Naive thymus-derived CD4-positive, alpha-beta T cell (primary cell): Measurements from ENCODE around the gene TMEM40. TPM values are rescaled to one million over a fixed set of nuclear protein-coding genes. Genes with fewer than 3 reads are reported as not detected.
"Not testable (repeated sequence)": the region's sequence is repeated elsewhere in the genome, so short reads cannot be mapped to it uniquely, and the experiment has no call there.

Experiments
- ATAC-seq: fragments of 150-1000 bp; cut with Tn5 transposase; 2 replicates; pipeline ENCODE4 v1.10.0; 2021; ENCODE audit warnings: mild to moderate bottlenecking, moderate library complexity
- CTCF ChIA-PET: fragments of 350-600 bp; sonication (Branson Sonifier 250); formaldehyde crosslinking; loops from one replicate; lab custom pipeline; 2021; ENCODE audit warnings: antibody characterized with exemption; lab: Charles Lee
- POLR2A ChIA-PET: fragments of 350-600 bp; sonication (Branson Sonifier 250); formaldehyde crosslinking; loops from one replicate; lab custom pipeline; 2021; ENCODE audit warnings: antibody characterized with exemption, inconsistent platforms; lab: Charles Lee
- DNase-seq, 9 donors: peaks; one replicate each; pipeline versions ENCODE4 v3.0.0 to v3.0.0-alpha.2; 2020 to 2022; ENCODE audit warnings: mixed read lengths in 1 of 9
- H3K27ac ChIP-seq: one replicate; pipeline ENCODE4 v1.7.0; 2013; ENCODE audit warnings: mild to moderate bottlenecking, low read depth, low read length, moderate library complexity
- H3K27me3 ChIP-seq, 2 donors: one replicate each; pipeline ENCODE4 v1.7.0; 2013; ENCODE audit warnings: low read length in 2 of 2, mild to moderate bottlenecking in 2 of 2, moderate library complexity in 2 of 2; ENCODE audit not compliant: control insufficient read depth in 2 of 2, insufficient read depth in 2 of 2
- H3K36me3 ChIP-seq, 3 experiments: 1 replicate in 2 of 3; 2 replicates in 1 of 3; pipeline ENCODE4 v1.7.0; 2013; ENCODE audit warnings: low read length in 3 of 3, mild to moderate bottlenecking in 3 of 3, moderate library complexity in 1 of 3; ENCODE audit not compliant: insufficient read depth in 3 of 3, control insufficient read depth in 2 of 3
- H3K4me1 ChIP-seq, 2 donors: one replicate each; pipeline ENCODE4 v1.7.0; 2013; ENCODE audit warnings: low read length in 2 of 2, mild to moderate bottlenecking in 2 of 2, moderate library complexity in 1 of 2; ENCODE audit not compliant: control insufficient read depth in 2 of 2, insufficient read depth in 2 of 2
- H3K4me3 ChIP-seq: 2 replicates; pipeline ENCODE4 v1.7.0; 2013; ENCODE audit warnings: mild to moderate bottlenecking, low read length
- H3K9me3 ChIP-seq, 3 experiments: 1 replicate in 2 of 3; 2 replicates in 1 of 3; pipeline ENCODE4 v1.7.0; 2013; ENCODE audit warnings: low read length in 3 of 3; ENCODE audit not compliant: control insufficient read depth in 2 of 3
- H3K27ac Mint-ChIP-seq, 9 donors: one replicate each; pipeline ENCODE4 v1.8.0; 2020 to 2022; ENCODE audit warnings: mixed read lengths in 9 of 9, mild to moderate bottlenecking in 8 of 9, moderate library complexity in 5 of 9, inconsistent platforms in 2 of 9
- H3K27me3 Mint-ChIP-seq, 5 donors: one replicate each; pipeline ENCODE4 v1.8.0; 2021 to 2022; ENCODE audit warnings: mixed read lengths in 5 of 5, mild to moderate bottlenecking in 1 of 5
- H3K36me3 Mint-ChIP-seq, 5 donors: one replicate each; pipeline ENCODE4 v1.8.0; 2020 to 2022; ENCODE audit warnings: mixed read lengths in 5 of 5, mild to moderate bottlenecking in 3 of 5, inconsistent platforms in 1 of 5
- H3K4me1 Mint-ChIP-seq, 7 donors: one replicate each; pipeline ENCODE4 v1.8.0; 2020 to 2022; ENCODE audit warnings: mixed read lengths in 7 of 7, mild to moderate bottlenecking in 3 of 7, inconsistent platforms in 1 of 7
- H3K4me3 Mint-ChIP-seq, 10 donors: one replicate each; pipeline ENCODE4 v1.8.0; 2020 to 2022; ENCODE audit warnings: mild to moderate bottlenecking in 10 of 10, mixed read lengths in 10 of 10, moderate library complexity in 6 of 10, inconsistent platforms in 2 of 10
- H3K9me3 Mint-ChIP-seq, 11 donors: one replicate each; pipeline ENCODE4 v1.8.0; 2020 to 2022; ENCODE audit warnings: mixed read lengths in 11 of 11, mild to moderate bottlenecking in 4 of 11, inconsistent platforms in 1 of 11, moderate library complexity in 1 of 11
- intact Hi-C, 2 donors: fragments of 100-400 bp; cut with micrococcal nuclease; formaldehyde crosslinking; loops; one replicate each; pipeline ENCODE4 v1.15.1; 2023
- polyA plus RNA-seq, 2 donors: library from polyadenylated mRNA; unstranded; fragments of 300-500 nt; fragmentation: Illumina TruSeq; gene quantifications; one replicate each; pipeline ENCODE4 v1.2.3, GENCODE V29; 2021
- total RNA-seq, 6 experiments: library from RNA in 5 of 6; stranded (reverse) in 5 of 6; gene quantifications; 1 replicate in 5 of 6; 2 replicates in 1 of 6; pipeline ENCODE4 v1.2.3 and lab custom pipeline; 2021 to 2026

Gene TMEM40
- total and polyA plus RNA-seq, 7 experiments from 2014 or later, result 1.1 TPM; not detected in 6

- no peak for DNase-seq
- no peaks in the 10 kb centered on the region for H3K4me1 ChIP-seq
- no peaks in the 10 kb centered on the region for H3K9me3 ChIP-seq
- Mint-ChIP-seq H3K27me3 (peaks cover 0 to 7% (median 0%) of the 10 kb centered on the region in 5 donors), H3K4me1 (peaks cover 0 to 2% (median 0%) of the 10 kb centered on the region in 7 donors), H3K9me3 (peaks cover 0 to 3% (median 0%) of the 10 kb centered on the region in 11 donors), H3K27ac (no peak overlapping the region), H3K4me3 (no peak overlapping the region), H3K36me3 (no peaks in the 10 kb centered on the region)
- ChIA-PET POLR2A (no interaction called here), CTCF (no interaction called here)
- ATAC-seq, result no peak
- H3K4me3 ChIP-seq, result no peak overlapping the region
- intact Hi-C loops, result no loop called here
- H3K27me3 ChIP-seq, result no peaks in the 10 kb centered on the region
- no peak overlapping the region for H3K27ac ChIP-seq
- H3K36me3 ChIP-seq, result no peaks in the 10 kb centered on the region
Measured at GRCh38 chr3:12727937-12728336, 31.1 kb downstream of the TMEM40 start.

GRCh38 chr3:12727481-12727880, 31.6 kb downstream of the TMEM40 start:
- POLR2A ChIA-PET, result no interaction called here
- H3K4me3 Mint-ChIP-seq, result no peak overlapping the region

GRCh38 chr3:12725436-12725835, 33.6 kb downstream of the TMEM40 start:
- POLR2A ChIA-PET, result no interaction called here

More at GRCh38 chr3:12727481-12727880, 31.6 kb downstream of the TMEM40 start:
- ATAC-seq (no peak), DNase-seq (no peak)
- Mint-ChIP-seq H3K27ac (no peak overlapping the region), H3K27me3 (peaks cover 0 to 6% (median 0%) of the 10 kb centered on the region in 5 donors), H3K4me1 (peaks cover 0 to 2% (median 0%) of the 10 kb centered on the region in 7 donors), H3K36me3 (no peaks in the 10 kb centered on the region), H3K9me3 (peaks cover 0 to 3% (median 0%) of the 10 kb centered on the region in 11 donors)
- CTCF ChIA-PET, result no interaction called here
- Histone ChIP-seq H3K9me3 (no peaks in the 10 kb centered on the region), H3K4me1 (no peaks in the 10 kb centered on the region), H3K27ac (no peak overlapping the region), H3K27me3 (no peaks in the 10 kb centered on the region), H3K4me3 (no peak overlapping the region), H3K36me3 (no peaks in the 10 kb centered on the region)
- intact Hi-C loops, result no loop called here

GRCh38 chr3:12724794-12725193, 34.3 kb downstream of the TMEM40 start:
- no peak overlapping the region for H3K27ac ChIP-seq
- Mint-ChIP-seq H3K4me3 (no peak overlapping the region), H3K36me3 (no peaks in the 10 kb centered on the region), H3K4me1 (peaks cover 5 to 8% (median 6%) of the 10 kb centered on the region in 7 donors), H3K27ac (no peak overlapping the region), H3K9me3 (peaks cover 0 to 3% (median 0%) of the 10 kb centered on the region in 11 donors), H3K27me3 (peaks cover 0 to 6% (median 0%) of the 10 kb centered on the region in 5 donors)
- DNase-seq (no peak), ATAC-seq (no peak)
- intact Hi-C loops, result loop anchor here (5.0 kb wide), 3 partner anchors 112 to 242 kb away; partner anchors contain the start of gene TSEN2 (in 1 of the 2)
- H3K4me3 ChIP-seq, result no peak overlapping the region
- CTCF ChIA-PET, result no interaction called here
- POLR2A ChIA-PET, result no interaction called here
- no peaks in the 10 kb centered on the region for H3K9me3 ChIP-seq
- H3K36me3 ChIP-seq, result no peaks in the 10 kb centered on the region
- H3K4me1 ChIP-seq, result peaks cover 0 to 5% of the 10 kb centered on the region in 2 donors
- H3K27me3 ChIP-seq, result no peaks in the 10 kb centered on the region

More at GRCh38 chr3:12725436-12725835, 33.6 kb downstream of the TMEM40 start:
- no peaks in the 10 kb centered on the region for H3K27me3 ChIP-seq
- Mint-ChIP-seq H3K27me3 (peaks cover 0 to 6% (median 0%) of the 10 kb centered on the region in 5 donors), H3K4me1 (peaks cover 0 to 4% (median under 1%) of the 10 kb centered on the region in 7 donors), H3K9me3 (peaks cover 0 to 3% (median 0%) of the 10 kb centered on the region in 11 donors), H3K4me3 (no peak overlapping the region), H3K27ac (no peak overlapping the region), H3K36me3 (no peaks in the 10 kb centered on the region)
- intact Hi-C loops, result no loop called here
- H3K4me3 ChIP-seq, result no peak overlapping the region
- H3K27ac ChIP-seq, result no peak overlapping the region
- H3K36me3 ChIP-seq, result no peaks in the 10 kb centered on the region
- H3K9me3 ChIP-seq, result no peaks in the 10 kb centered on the region
- no peak for ATAC-seq
- peaks cover 0 to under 1% of the 10 kb centered on the region in 2 donors for H3K4me1 ChIP-seq
- CTCF ChIA-PET, result no interaction called here
- DNase-seq, result no peak

- H3K4me1 ChIP-seq, H3K36me3 Mint-ChIP-seq, POLR2A ChIA-PET, ATAC-seq, H3K36me3 ChIP-seq, DNase-seq, H3K27ac ChIP-seq, H3K9me3 ChIP-seq, H3K27ac Mint-ChIP-seq, H3K4me3 ChIP-seq, H3K4me3 Mint-ChIP-seq, H3K9me3 Mint-ChIP-seq, H3K27me3 Mint-ChIP-seq, H3K27me3 ChIP-seq: not testable (repeated sequence)
- CTCF ChIA-PET, result interaction anchor here (0.6 kb wide), 1 partner anchor 292 kb away, joined by 4 read pairs; no protein-coding TSS in a partner anchor
- H3K4me1 Mint-ChIP-seq, result peaks cover 5 to 12% (median 9%) of the 10 kb centered on the region in 7 donors
- intact Hi-C loops, result loop anchor here (5.0 kb wide), 3 partner anchors 111 to 241 kb away; partner anchors contain the start of gene TSEN2 (in 1 of the 2)
Measured at GRCh38 chr3:12723362-12723761, 35.7 kb downstream of the TMEM40 start.

GRCh38 chr3:12722226-12722625, 36.8 kb downstream of the TMEM40 start:
- Mint-ChIP-seq H3K4me1 (peaks cover 5 to 12% (median 9%) of the 10 kb centered on the region in 7 donors), H3K4me3 (no peak overlapping the region), H3K36me3 (no peaks in the 10 kb centered on the region), H3K27ac (no peak overlapping the region), H3K27me3 (peaks cover 0 to 4% (median 0%) of the 10 kb centered on the region in 5 donors), H3K9me3 (peaks cover 0 to 3% (median 0%) of the 10 kb centered on the region in 11 donors)
- DNase-seq (no peak), ATAC-seq (no peak)
- H3K4me3 ChIP-seq, result no peak overlapping the region
- ChIA-PET POLR2A (no interaction called here), CTCF (interaction anchor here (0.7 kb wide), 1 partner anchor 53 kb away, joined by 4 read pairs; no protein-coding TSS in a partner anchor)
- no peaks in the 10 kb centered on the region for H3K36me3 ChIP-seq
- H3K4me1 ChIP-seq, result peaks cover 0 to 5% of the 10 kb centered on the region in 2 donors
- H3K27ac ChIP-seq, result no peak overlapping the region
- intact Hi-C loops, result loop anchor here (5.0 kb wide), 3 partner anchors 110 to 240 kb away; partner anchors contain the start of gene TSEN2 (in 1 of the 2)
- H3K27me3 ChIP-seq, result no peaks in the 10 kb centered on the region
- H3K9me3 ChIP-seq, result no peaks in the 10 kb centered on the region
